GM19025 (cell line): ENCODE data around the gene GRAP2.
"Not testable (repeated sequence)": the region's sequence is repeated elsewhere in the genome, so short reads cannot be mapped to it uniquely, and the experiment has no call there.

ENCODE experiments used
- ATAC-seq: cut with Tn5 transposase; IDR thresholded peaks from one replicate; pipeline ENCODE4 v1.9.1; 2021; ENCODE audit warnings: mild to moderate bottlenecking, low read depth, moderate library complexity; ENCODE audit not compliant: unreplicated experiment

Gene GRAP2

GRCh38 chr22:39941601-39942000 lies 40.7 kb downstream of the GRAP2 start:
- no peak for ATAC-seq

- no peak for ATAC-seq
Measured at GRCh38 chr22:39942439-39943230, 41.8 kb downstream of the GRAP2 start.

GRCh38 chr22:39943337-39943736 lies 42.5 kb downstream of the GRAP2 start:
- no peak for ATAC-seq

- no peak for ATAC-seq
Measured at GRCh38 chr22:39943953-39944872, 43.3 kb downstream of the GRAP2 start.

- ATAC-seq: no peak
Measured at GRCh38 chr22:39946126-39946502, 45.2 kb downstream of the GRAP2 start.

GRCh38 chr22:39946503-39947219 lies 45.8 kb downstream of the GRAP2 start:
- ATAC-seq: no peak

GRCh38 chr22:39947220-39948216 lies 46.6 kb downstream of the GRAP2 start:
- ATAC-seq: no peak

- no peak for ATAC-seq
Measured at GRCh38 chr22:39949964-39950737, 49.3 kb downstream of the GRAP2 start.

GRCh38 chr22:39951603-39952293 lies 50.9 kb downstream of the GRAP2 start:
- not testable (repeated sequence) for ATAC-seq

- no peak for ATAC-seq
Measured at GRCh38 chr22:39952347-39952746, 51.5 kb downstream of the GRAP2 start.

GRCh38 chr22:39953101-39953500 lies 52.2 kb downstream of the GRAP2 start:
- ATAC-seq: no peak

GRCh38 chr22:39954584-39955055 lies 53.7 kb downstream of the GRAP2 start:
- ATAC-seq: no peak

GRCh38 chr22:39955675-39956074 lies 54.8 kb downstream of the GRAP2 start:
- ATAC-seq: no peak

GRCh38 chr22:39956932-39957664 lies 56.2 kb downstream of the GRAP2 start:
- no peak for ATAC-seq

GRCh38 chr22:39958009-39958711 lies 57.3 kb downstream of the GRAP2 start:
- ATAC-seq: no peak

- no peak for ATAC-seq
Measured at GRCh38 chr22:39958949-39959639, 58.2 kb downstream of the GRAP2 start.
